BE2C (cell line): ENCODE data around the gene GRM4.
A peak's percentile ranks its signal among the peaks of the same experiment; 100 is the strongest.

Source experiments
- DNase-seq: peaks from one replicate; pipeline ENCODE4 v3.0.0-alpha.2; 2020
- H3K27me3 ChIP-seq: fragments of 250-450 bp; sonication (Bioruptor Pico); 2 replicates; pipeline ENCODE4 v1.5.1; 2020; ENCODE audit warnings: mild to moderate bottlenecking
- H3K36me3 ChIP-seq: fragments of 250-450 bp; sonication (Bioruptor Pico); 2 replicates; pipeline ENCODE4 v1.5.1; 2020; ENCODE audit warnings: mild to moderate bottlenecking
- H3K4me1 ChIP-seq: fragments of 250-450 bp; sonication (Bioruptor Pico); 2 replicates; pipeline ENCODE4 v1.5.1; 2020
- H3K4me3 ChIP-seq: 2 replicates; pipeline ENCODE4 v1.5.1; 2011; ENCODE audit warnings: low read depth, low read length
- H3K9me3 ChIP-seq: fragments of 250-450 bp; sonication (Bioruptor Pico); 2 replicates; pipeline ENCODE4 v1.5.1; 2020
- CTCF ChIP-seq: IDR thresholded peaks from 2 replicates; pipeline ENCODE4 v1.5.1; 2012; ENCODE audit warnings: mild to moderate bottlenecking, low read depth, low read length

The GRM4 gene

GRCh38 chr6:34115403-34115795 lies 30.5 kb downstream of the GRM4 start:
- H3K9me3 ChIP-seq = no peaks in the 10 kb centered on the region
- no peak for TF ChIP-seq CTCF
- H3K4me1 ChIP-seq = no peaks in the 10 kb centered on the region; the same call in 1 of the 2 replicates
- no peak for DNase-seq
- H3K4me3 ChIP-seq = no peak overlapping the region
- H3K36me3 ChIP-seq = no peaks in the 10 kb centered on the region
- no peaks in the 10 kb centered on the region for H3K27me3 ChIP-seq

GRCh38 chr6:34114695-34115402 lies 31.0 kb downstream of the GRM4 start:
- no peaks in the 10 kb centered on the region for H3K27me3 ChIP-seq
- no peak for DNase-seq

GRCh38 chr6:34113532-34113931 lies 32.4 kb downstream of the GRM4 start:
- Histone ChIP-seq H3K36me3 (no peaks in the 10 kb centered on the region), H3K4me1 (no peaks in the 10 kb centered on the region; the same call in 1 of the 2 replicates), H3K4me3 (no peak overlapping the region), H3K9me3 (no peaks in the 10 kb centered on the region), H3K27me3 (no peaks in the 10 kb centered on the region)
- no peak for TF ChIP-seq CTCF
- DNase-seq = no peak

More at GRCh38 chr6:34114695-34115402, 31.0 kb downstream of the GRM4 start:
- Histone ChIP-seq H3K9me3 (no peaks in the 10 kb centered on the region), H3K36me3 (no peaks in the 10 kb centered on the region), H3K4me1 (no peaks in the 10 kb centered on the region; the same call in 1 of the 2 replicates), H3K4me3 (no peak overlapping the region)
- TF ChIP-seq CTCF = no peak

GRCh38 chr6:34112126-34112525 lies 33.8 kb downstream of the GRM4 start:
- H3K9me3 ChIP-seq = no peaks in the 10 kb centered on the region
- no peaks in the 10 kb centered on the region; the same call in 1 of the 2 replicates for H3K4me1 ChIP-seq
- H3K4me3 ChIP-seq = no peak overlapping the region
- H3K27me3 ChIP-seq = no peaks in the 10 kb centered on the region
- TF ChIP-seq CTCF = no peak
- no peaks in the 10 kb centered on the region for H3K36me3 ChIP-seq
- no peak for DNase-seq

GRCh38 chr6:34110610-34111009 lies 35.3 kb downstream of the GRM4 start:
- DNase-seq = peak; percentile 39
- no peaks in the 10 kb centered on the region for H3K9me3 ChIP-seq
- no peaks in the 10 kb centered on the region for H3K36me3 ChIP-seq
- TF ChIP-seq CTCF = no peak
- H3K4me1 ChIP-seq = no peaks in the 10 kb centered on the region; the same call in 1 of the 2 replicates
- no peaks in the 10 kb centered on the region for H3K27me3 ChIP-seq
- H3K4me3 ChIP-seq = no peak overlapping the region

GRCh38 chr6:34108176-34108575 lies 37.7 kb downstream of the GRM4 start:
- H3K4me3 ChIP-seq = no peak overlapping the region
- H3K9me3 ChIP-seq = no peaks in the 10 kb centered on the region
- no peaks in the 10 kb centered on the region for H3K27me3 ChIP-seq
- TF ChIP-seq CTCF = no peak
- no peaks in the 10 kb centered on the region for H3K36me3 ChIP-seq
- DNase-seq = no peak
- no peaks in the 10 kb centered on the region; the same call in 1 of the 2 replicates for H3K4me1 ChIP-seq
